Upper lobe of right lung (tissue), 1 donor: Measurements from ENCODE around the gene C3orf70. TPM values are rescaled to one million over a fixed set of nuclear protein-coding genes. Genes with fewer than 3 reads are reported as not detected.

Experiments used
- ATAC-seq: fragments of 200-7000 bp; cut with Tn5 transposase; one replicate; pipeline ENCODE4 v1.9.1; 2020; ENCODE audit warnings: mild to moderate bottlenecking, moderate library complexity
- DNase-seq: peaks from one replicate; pipeline ENCODE4 v3.0.0-alpha.2; 2020
- H3K27ac ChIP-seq: fragments of 200-600 bp; one replicate; pipeline ENCODE4 v1.8.0; 2022
- H3K27me3 ChIP-seq: fragments of 200-600 bp; one replicate; pipeline ENCODE4 v1.8.0; 2022; ENCODE audit warnings: mild to moderate bottlenecking
- H3K36me3 ChIP-seq: fragments of 200-600 bp; one replicate; pipeline ENCODE4 v1.8.0; 2022
- H3K4me1 ChIP-seq: fragments of 200-600 bp; one replicate; pipeline ENCODE4 v1.8.0; 2022
- H3K4me3 ChIP-seq: fragments of 200-600 bp; one replicate; pipeline ENCODE4 v1.8.0; 2022; ENCODE audit warnings: mild to moderate bottlenecking
- H3K9me3 ChIP-seq: fragments of 200-600 bp; one replicate; pipeline ENCODE4 v1.8.0; 2022
- CTCF ChIP-seq: fragments of 200-600 bp; IDR thresholded peaks from one replicate; pipeline ENCODE4 v1.8.0; 2022; ENCODE audit warnings: antibody characterized with exemption
- intact Hi-C: fragments of 100-400 bp; cut with DNase I; formaldehyde crosslinking; loops from one replicate; pipeline ENCODE4 v1.11.0; 2022
- total RNA-seq: library from RNA; stranded (reverse); fragmentation: NEBNext Ultra II Directional; extraction: Animal tissue kit (Norgen Biotek cat#: 25700); gene quantifications from one replicate; pipeline ENCODE4 v1.2.1, GENCODE V29; 2021
- donor health status: DM: no; HTN: yes; CAD: no; lungs with severe emphysema.

C3orf70 gene
- total RNA-seq, 1 donor from 2014 or later = 4.1 TPM

- H3K27ac ChIP-seq = no peak overlapping the region
- intact Hi-C loops = no loop called here
- TF ChIP-seq CTCF = no peak
- H3K27me3 ChIP-seq = no peaks in the 10 kb centered on the region
- H3K9me3 ChIP-seq = no peaks in the 10 kb centered on the region
- DNase-seq = no peak
- no peak overlapping the region for H3K4me3 ChIP-seq
- H3K36me3 ChIP-seq = no peaks in the 10 kb centered on the region
- no peaks in the 10 kb centered on the region for H3K4me1 ChIP-seq
- no peak for ATAC-seq
Observed at GRCh38 chr3:185075547-185075946, 77.3 kb downstream of the C3orf70 start.

- ATAC-seq (no peak), DNase-seq (no peak)
- H3K27ac ChIP-seq = no peak overlapping the region
- no peaks in the 10 kb centered on the region for H3K27me3 ChIP-seq
- intact Hi-C loops = no loop called here
- no peaks in the 10 kb centered on the region for H3K9me3 ChIP-seq
- TF ChIP-seq CTCF = no peak
- H3K4me1 ChIP-seq = no peaks in the 10 kb centered on the region
- H3K4me3 ChIP-seq = no peak overlapping the region
- no peaks in the 10 kb centered on the region for H3K36me3 ChIP-seq
Observed at GRCh38 chr3:185071287-185071800, 81.5 kb downstream of the C3orf70 start.

- no peaks in the 10 kb centered on the region for H3K36me3 ChIP-seq
- ATAC-seq = peak; percentile 39
- H3K9me3 ChIP-seq = no peaks in the 10 kb centered on the region
- no peak overlapping the region for H3K4me3 ChIP-seq
- H3K4me1 ChIP-seq = no peaks in the 10 kb centered on the region
- no peak overlapping the region for H3K27ac ChIP-seq
- peak; percentile 19 for TF ChIP-seq CTCF
- DNase-seq = no peak
- intact Hi-C loops = no loop called here
- no peaks in the 10 kb centered on the region for H3K27me3 ChIP-seq
Observed at GRCh38 chr3:185070491-185071286, 82.2 kb downstream of the C3orf70 start.

- no peaks in the 10 kb centered on the region for H3K36me3 ChIP-seq
- H3K9me3 ChIP-seq = no peaks in the 10 kb centered on the region
- no peak overlapping the region for H3K27ac ChIP-seq
- DNase-seq (no peak), ATAC-seq (no peak)
- intact Hi-C loops = no loop called here
- TF ChIP-seq CTCF = no peak
- no peak overlapping the region for H3K4me3 ChIP-seq
- no peaks in the 10 kb centered on the region for H3K4me1 ChIP-seq
- H3K27me3 ChIP-seq = no peaks in the 10 kb centered on the region
Observed at GRCh38 chr3:185069037-185070030, 83.5 kb downstream of the C3orf70 start.

GRCh38 chr3:185067173-185067572 lies 85.7 kb downstream of the C3orf70 start:
- no peak for TF ChIP-seq CTCF
- Histone ChIP-seq H3K9me3 (no peaks in the 10 kb centered on the region), H3K4me1 (no peaks in the 10 kb centered on the region), H3K27ac (no peak overlapping the region), H3K36me3 (no peaks in the 10 kb centered on the region), H3K27me3 (no peaks in the 10 kb centered on the region), H3K4me3 (no peak overlapping the region)
- ATAC-seq (no peak), DNase-seq (no peak)
- intact Hi-C loops = no loop called here
